ENCODE measurements around the gene TSHZ2.

TSHZ2 gene

DNA sequence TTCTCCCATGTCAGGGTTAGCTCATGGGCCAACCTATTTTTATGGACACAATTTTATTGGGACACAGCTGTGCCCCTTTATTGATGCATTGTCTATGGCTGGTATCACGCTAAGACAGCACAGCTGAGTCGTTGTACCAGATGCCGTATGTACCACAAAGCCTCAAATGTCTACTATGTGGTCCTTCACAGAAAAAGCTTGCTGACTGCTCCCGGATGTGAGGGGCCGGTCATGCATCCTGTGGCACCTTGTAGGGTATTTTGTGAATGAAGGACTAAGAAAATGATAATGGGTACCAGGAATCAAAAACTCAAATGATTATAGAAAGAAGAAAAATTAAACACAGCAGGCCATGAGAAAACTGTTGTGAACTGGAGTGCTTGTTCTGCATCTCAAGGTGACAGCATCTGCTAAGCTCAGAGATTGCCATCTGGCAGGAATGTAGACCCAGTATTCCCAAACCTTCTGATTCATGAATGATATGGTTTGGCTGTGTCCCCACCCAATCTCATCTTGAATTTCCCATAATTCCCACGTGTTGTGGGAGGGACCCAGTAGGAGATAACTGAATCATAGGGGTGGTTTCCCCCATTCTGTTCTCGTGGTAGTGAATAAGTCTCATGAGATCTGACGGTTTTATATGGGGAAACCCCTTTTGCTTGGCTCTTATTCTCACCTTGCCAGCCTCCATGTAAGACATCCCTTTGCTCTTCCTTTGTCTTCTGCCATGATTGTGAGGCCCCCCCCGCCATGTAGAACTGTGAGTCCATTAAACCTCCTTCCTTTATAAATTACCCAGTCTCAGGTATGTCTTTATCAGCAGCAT is 248.5 kb downstream of the TSHZ2 start:
- TF ChIP-seq FOXP2 (optimal IDR thresholded peaks at IDR 0.05; ENCODE audit: borderline replicate concordance, extremely low read depth, extremely low read length, insufficient read depth) (no peak), TAF1 (IDR thresholded peaks at IDR 0.05; ENCODE audit: borderline replicate concordance, insufficient read depth, low read length) (no peak), POLR2AphosphoS5 (IDR thresholded peaks at IDR 0.05; ENCODE audit: low read depth, low read length) (no peak), SIN3A (IDR thresholded peaks at IDR 0.05; ENCODE audit: borderline replicate concordance, insufficient read depth, low read length) (no peak)
- TF ChIP-seq, protein P1, sequence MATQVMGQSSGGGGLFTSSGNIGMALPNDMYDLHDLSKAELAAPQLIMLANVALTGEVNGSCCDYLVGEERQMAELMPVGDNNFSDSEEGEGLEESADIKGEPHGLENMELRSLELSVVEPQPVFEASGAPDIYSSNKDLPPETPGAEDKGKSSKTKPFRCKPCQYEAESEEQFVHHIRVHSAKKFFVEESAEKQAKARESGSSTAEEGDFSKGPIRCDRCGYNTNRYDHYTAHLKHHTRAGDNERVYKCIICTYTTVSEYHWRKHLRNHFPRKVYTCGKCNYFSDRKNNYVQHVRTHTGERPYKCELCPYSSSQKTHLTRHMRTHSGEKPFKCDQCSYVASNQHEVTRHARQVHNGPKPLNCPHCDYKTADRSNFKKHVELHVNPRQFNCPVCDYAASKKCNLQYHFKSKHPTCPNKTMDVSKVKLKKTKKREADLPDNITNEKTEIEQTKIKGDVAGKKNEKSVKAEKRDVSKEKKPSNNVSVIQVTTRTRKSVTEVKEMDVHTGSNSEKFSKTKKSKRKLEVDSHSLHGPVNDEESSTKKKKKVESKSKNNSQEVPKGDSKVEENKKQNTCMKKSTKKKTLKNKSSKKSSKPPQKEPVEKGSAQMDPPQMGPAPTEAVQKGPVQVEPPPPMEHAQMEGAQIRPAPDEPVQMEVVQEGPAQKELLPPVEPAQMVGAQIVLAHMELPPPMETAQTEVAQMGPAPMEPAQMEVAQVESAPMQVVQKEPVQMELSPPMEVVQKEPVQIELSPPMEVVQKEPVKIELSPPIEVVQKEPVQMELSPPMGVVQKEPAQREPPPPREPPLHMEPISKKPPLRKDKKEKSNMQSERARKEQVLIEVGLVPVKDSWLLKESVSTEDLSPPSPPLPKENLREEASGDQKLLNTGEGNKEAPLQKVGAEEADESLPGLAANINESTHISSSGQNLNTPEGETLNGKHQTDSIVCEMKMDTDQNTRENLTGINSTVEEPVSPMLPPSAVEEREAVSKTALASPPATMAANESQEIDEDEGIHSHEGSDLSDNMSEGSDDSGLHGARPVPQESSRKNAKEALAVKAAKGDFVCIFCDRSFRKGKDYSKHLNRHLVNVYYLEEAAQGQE (IDR thresholded peaks at IDR 0.05; ENCODE audit: insufficient read depth in 1 of 2, low read depth in 2 of 2, low read length in 2 of 2), result no peak

DNA sequence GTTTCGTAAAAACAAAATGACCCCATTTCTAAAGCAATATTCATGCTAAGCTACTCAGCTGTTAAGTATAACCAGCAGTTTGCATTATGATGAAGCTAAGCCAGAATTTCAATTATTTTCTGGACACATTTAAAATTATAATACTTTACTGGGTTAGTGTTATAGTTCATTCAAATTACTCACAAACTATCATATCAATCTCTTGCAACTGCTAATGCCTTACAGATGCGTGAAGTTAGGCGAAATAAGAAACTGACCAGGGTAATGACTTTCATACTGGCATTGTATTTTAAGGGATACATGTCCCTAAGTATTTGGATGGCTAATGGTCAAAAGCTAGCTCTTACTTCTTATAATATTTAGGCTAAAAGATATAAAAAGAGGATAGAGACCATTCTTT is 249.6 kb downstream of the TSHZ2 start:
- no peak for TF ChIP-seq POLR2AphosphoS5 (IDR thresholded peaks at IDR 0.05; ENCODE audit: low read depth, low read length)
- TF ChIP-seq FOXP2 (optimal IDR thresholded peaks at IDR 0.05; ENCODE audit: borderline replicate concordance, extremely low read depth, extremely low read length, insufficient read depth), result no peak
- TF ChIP-seq, protein P1 (IDR thresholded peaks at IDR 0.05; ENCODE audit: insufficient read depth in 1 of 2, low read depth in 2 of 2, low read length in 2 of 2), result no peak
- TF ChIP-seq TAF1 (IDR thresholded peaks at IDR 0.05; ENCODE audit: borderline replicate concordance, insufficient read depth, low read length), result no peak
- TF ChIP-seq SIN3A (IDR thresholded peaks at IDR 0.05; ENCODE audit: borderline replicate concordance, insufficient read depth, low read length), result no peak

DNA sequence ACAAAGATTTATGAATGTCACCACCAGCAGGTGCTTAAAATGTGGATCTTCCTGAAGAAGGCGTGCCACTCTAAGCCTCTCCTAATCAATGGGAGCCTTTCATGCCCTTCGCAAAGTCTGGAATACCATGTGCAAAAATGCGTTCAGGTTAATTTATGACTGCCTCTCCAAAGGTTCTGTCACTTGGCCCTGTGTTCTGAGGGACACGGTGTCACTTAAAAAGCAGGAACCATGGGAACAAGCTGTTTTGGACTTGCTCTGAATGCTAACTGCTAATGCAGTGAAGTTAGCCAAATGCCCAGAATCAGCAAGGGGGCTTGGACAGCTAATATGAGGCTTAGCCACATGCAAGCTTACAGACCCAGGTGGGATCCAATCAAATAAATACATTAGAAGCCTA is 250.3 kb downstream of the TSHZ2 start:
- no peak for TF ChIP-seq POLR2AphosphoS5 (IDR thresholded peaks at IDR 0.05; ENCODE audit: low read depth, low read length)

- TF ChIP-seq POLR2AphosphoS5 (IDR thresholded peaks at IDR 0.05; ENCODE audit: low read depth, low read length) (no peak), FOXP2 (optimal IDR thresholded peaks at IDR 0.05; ENCODE audit: borderline replicate concordance, extremely low read depth, extremely low read length, insufficient read depth) (no peak), TAF1 (IDR thresholded peaks at IDR 0.05; ENCODE audit: borderline replicate concordance, insufficient read depth, low read length) (no peak), SIN3A (IDR thresholded peaks at IDR 0.05; ENCODE audit: borderline replicate concordance, insufficient read depth, low read length) (no peak)
- TF ChIP-seq, protein P1 (IDR thresholded peaks at IDR 0.05; ENCODE audit: insufficient read depth in 1 of 2, low read depth in 2 of 2, low read length in 2 of 2), result no peak
Measured at GRCh38 chr20:53222932-53223331, 250.8 kb downstream of the TSHZ2 start.

- TF ChIP-seq TAF1 (IDR thresholded peaks at IDR 0.05; ENCODE audit: borderline replicate concordance, insufficient read depth, low read length), result no peak
- TF ChIP-seq SIN3A (IDR thresholded peaks at IDR 0.05; ENCODE audit: borderline replicate concordance, insufficient read depth, low read length), result no peak
- TF ChIP-seq POLR2AphosphoS5 (IDR thresholded peaks at IDR 0.05; ENCODE audit: low read depth, low read length), result no peak
- TF ChIP-seq FOXP2 (optimal IDR thresholded peaks at IDR 0.05; ENCODE audit: borderline replicate concordance, extremely low read depth, extremely low read length, insufficient read depth), result no peak
- TF ChIP-seq, protein P1 (IDR thresholded peaks at IDR 0.05; ENCODE audit: insufficient read depth in 1 of 2, low read depth in 2 of 2, low read length in 2 of 2), result no peak
Measured at GRCh38 chr20:53223626-53224172, 251.5 kb downstream of the TSHZ2 start.

Data from PFSK-1 (cell line).